Progenitor cell of endocrine pancreas (in vitro differentiated cells): ENCODE results near the gene NHSL2. TPM values are rescaled to one million over a fixed set of nuclear protein-coding genes. Genes with fewer than 3 reads are reported as not detected.

Experiments used
- DNase-seq: peaks from one replicate; pipeline ENCODE4 v3.0.0; 2021; ENCODE audit warnings: low spot score; ENCODE audit not compliant: unreplicated experiment
- H3K27ac Mint-ChIP-seq: 2 replicates; pipeline ENCODE4 v1.8.0; 2021; ENCODE audit warnings: mild to moderate bottlenecking, moderate library complexity, mixed read lengths
- H3K27me3 Mint-ChIP-seq: 2 replicates; pipeline ENCODE4 v1.8.0; 2021; ENCODE audit warnings: mixed read lengths
- H3K36me3 Mint-ChIP-seq: 2 replicates; pipeline ENCODE4 v1.8.0; 2022; ENCODE audit warnings: mixed read lengths; ENCODE audit not compliant: insufficient read depth
- H3K4me1 Mint-ChIP-seq: 2 replicates; pipeline ENCODE4 v1.8.0; 2021; ENCODE audit warnings: low read depth, mixed read lengths
- H3K4me3 Mint-ChIP-seq: 2 replicates; pipeline ENCODE4 v1.8.0; 2021; ENCODE audit warnings: low read depth, mild to moderate bottlenecking, moderate library complexity, mixed read lengths
- H3K9me3 Mint-ChIP-seq: 2 replicates; pipeline ENCODE4 v1.8.0; 2021; ENCODE audit warnings: low read depth, mixed read lengths
- CTCF ChIP-seq: fragments of 200-600 bp; sonication (generic); IDR thresholded peaks from one replicate; pipeline ENCODE4 v1.5.0; 2021; ENCODE audit warnings: antibody characterized with exemption, mild to moderate bottlenecking; ENCODE audit not compliant: unreplicated experiment
- total RNA-seq: library from RNA; stranded (reverse); gene quantifications from 2 replicates; pipeline ENCODE4 v1.2.1, GENCODE V29; 2021

NHSL2 gene
- total RNA-seq, 1 donor from 2014 or later: 3.4 TPM

GRCh38 chrX:71997320-71997719 lies 86.7 kb downstream of the NHSL2 start:
- Mint-ChIP-seq H3K4me3 (no peak overlapping the region), H3K27ac (no peak overlapping the region), H3K36me3 (no peaks in the 10 kb centered on the region), H3K9me3 (peaks cover 5% of the 10 kb centered on the region), H3K27me3 (no peaks in the 10 kb centered on the region), H3K4me1 (peaks cover 5% of the 10 kb centered on the region)
- no peak for DNase-seq
- no peak for TF ChIP-seq CTCF

GRCh38 chrX:71998836-71999509 lies 88.3 kb downstream of the NHSL2 start:
- Mint-ChIP-seq H3K36me3 (no peaks in the 10 kb centered on the region), H3K9me3 (peaks cover 5% of the 10 kb centered on the region), H3K27ac (no peak overlapping the region), H3K4me1 (no peaks in the 10 kb centered on the region), H3K4me3 (no peak overlapping the region), H3K27me3 (no peaks in the 10 kb centered on the region)
- peak; percentile 67 for TF ChIP-seq CTCF
- DNase-seq: no peak

- Mint-ChIP-seq H3K4me3 (no peak overlapping the region), H3K27ac (no peak overlapping the region), H3K4me1 (no peaks in the 10 kb centered on the region), H3K9me3 (peaks cover 5% of the 10 kb centered on the region), H3K27me3 (no peaks in the 10 kb centered on the region), H3K36me3 (no peaks in the 10 kb centered on the region)
- DNase-seq: no peak
- no peak for TF ChIP-seq CTCF
These were observed 88.9 kb downstream of the NHSL2 start for GRCh38 chrX:71999535-71999934.

- TF ChIP-seq CTCF: no peak
- Mint-ChIP-seq H3K4me3 (no peak overlapping the region), H3K36me3 (no peaks in the 10 kb centered on the region), H3K27ac (no peak overlapping the region), H3K27me3 (no peaks in the 10 kb centered on the region), H3K4me1 (no peaks in the 10 kb centered on the region), H3K9me3 (peaks cover 5% of the 10 kb centered on the region)
- no peak for DNase-seq
These were observed 90.8 kb downstream of the NHSL2 start for GRCh38 chrX:72001471-72001870.

GRCh38 chrX:72001906-72002305 lies 91.3 kb downstream of the NHSL2 start:
- H3K4me1 Mint-ChIP-seq: no peaks in the 10 kb centered on the region
- no peak for TF ChIP-seq CTCF
- H3K27ac Mint-ChIP-seq: no peak overlapping the region
- H3K27me3 Mint-ChIP-seq: no peaks in the 10 kb centered on the region
- H3K9me3 Mint-ChIP-seq: peaks cover 7% of the 10 kb centered on the region
- H3K36me3 Mint-ChIP-seq: no peaks in the 10 kb centered on the region
- H3K4me3 Mint-ChIP-seq: no peak overlapping the region
- DNase-seq: no peak
